Mucosa of descending colon (tissue), 3 donors: ENCODE data around the gene TROAP. TPM values are rescaled to one million over a fixed set of nuclear protein-coding genes. Genes with fewer than 3 reads are reported as not detected.
"Not testable (repeated sequence)": the region's sequence is repeated elsewhere in the genome, so short reads cannot be mapped to it uniquely, and the experiment has no call there.

Source experiments
- ATAC-seq: fragments of 200-7000 bp; cut with Tn5 transposase; one replicate; pipeline ENCODE4 v1.9.1; 2020; ENCODE audit warnings: mild to moderate bottlenecking, moderate library complexity
- DNase-seq, 3 donors: peaks; one replicate each; pipeline ENCODE4 v3.0.0-alpha.2; 2020
- H3K36me3 ChIP-seq: fragments of 200-600 bp; one replicate; pipeline ENCODE4 v1.8.0; 2021; ENCODE audit warnings: low read depth, mild to moderate bottlenecking
- H3K4me1 ChIP-seq: fragments of 200-600 bp; one replicate; pipeline ENCODE4 v1.8.0; 2021; ENCODE audit warnings: low read depth, mild to moderate bottlenecking
- H3K4me3 ChIP-seq: fragments of 200-600 bp; one replicate; pipeline ENCODE4 v1.8.0; 2021; ENCODE audit warnings: mild to moderate bottlenecking
- H3K9me3 ChIP-seq: fragments of 200-600 bp; one replicate; pipeline ENCODE4 v1.8.0; 2021; ENCODE audit warnings: mild to moderate bottlenecking
- intact Hi-C, 2 donors: fragments of 100-400 bp; cut with DNase I in 1 of 2; cut with micrococcal nuclease in 1 of 2; formaldehyde crosslinking; loops; one replicate each; pipeline versions ENCODE4 v1.11.0 to v1.11.1; 2022; cut with DNase I, micrococcal nuclease
- total RNA-seq, 3 donors: library from RNA; stranded (reverse); fragmentation: NEBNext Ultra II Directional in 2 of 3; extraction: Animal tissue kit (Norgen Biotek cat#: 25700) in 2 of 3; gene quantifications; one replicate each; pipeline versions ENCODE4 v1.2.1 to v1.2.4, GENCODE V29; 2021 to 2023
- TF ChIP-seq, protein P1 (sequence below): fragments of 200-600 bp; IDR thresholded peaks from one replicate; pipeline ENCODE4 v1.8.0; 2022; ENCODE audit warnings: antibody characterized with exemption, mild to moderate bottlenecking
- donor health status: DM: no; HTN: no; CAD: no; lungs with moderate emphysema.
- donor health status: DM: no; HTN: no; CAD: no.
- donor health status: DM: no; HTN: yes; CAD: no.

TROAP gene
- total RNA-seq, 3 donors from 2014 or later, result 4.4 to 18.8 (median 5.8) TPM

DNA sequence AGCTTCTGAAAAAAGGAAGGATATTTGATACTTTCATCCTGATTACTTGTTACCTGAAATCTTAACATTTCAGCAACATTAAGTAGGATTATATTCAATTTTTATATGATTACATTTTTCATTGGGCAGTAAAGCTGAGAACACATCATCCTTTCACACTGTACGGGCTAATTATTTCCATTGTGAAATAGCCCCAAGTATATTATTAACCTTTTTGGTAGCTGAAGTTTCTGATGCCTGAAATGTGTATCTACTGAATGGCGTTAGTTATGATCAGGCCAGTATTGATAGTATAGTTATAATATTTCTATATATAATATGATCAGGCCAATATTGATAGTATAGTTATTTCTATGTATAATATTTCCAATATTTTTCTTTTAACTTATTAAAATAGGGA is 54.3 kb downstream of the TROAP start:
- no peaks in the 10 kb centered on the region for H3K9me3 ChIP-seq
- ATAC-seq (no peak), DNase-seq (no peak)
- intact Hi-C loops, result no loop called here
- TF ChIP-seq, protein P1, sequence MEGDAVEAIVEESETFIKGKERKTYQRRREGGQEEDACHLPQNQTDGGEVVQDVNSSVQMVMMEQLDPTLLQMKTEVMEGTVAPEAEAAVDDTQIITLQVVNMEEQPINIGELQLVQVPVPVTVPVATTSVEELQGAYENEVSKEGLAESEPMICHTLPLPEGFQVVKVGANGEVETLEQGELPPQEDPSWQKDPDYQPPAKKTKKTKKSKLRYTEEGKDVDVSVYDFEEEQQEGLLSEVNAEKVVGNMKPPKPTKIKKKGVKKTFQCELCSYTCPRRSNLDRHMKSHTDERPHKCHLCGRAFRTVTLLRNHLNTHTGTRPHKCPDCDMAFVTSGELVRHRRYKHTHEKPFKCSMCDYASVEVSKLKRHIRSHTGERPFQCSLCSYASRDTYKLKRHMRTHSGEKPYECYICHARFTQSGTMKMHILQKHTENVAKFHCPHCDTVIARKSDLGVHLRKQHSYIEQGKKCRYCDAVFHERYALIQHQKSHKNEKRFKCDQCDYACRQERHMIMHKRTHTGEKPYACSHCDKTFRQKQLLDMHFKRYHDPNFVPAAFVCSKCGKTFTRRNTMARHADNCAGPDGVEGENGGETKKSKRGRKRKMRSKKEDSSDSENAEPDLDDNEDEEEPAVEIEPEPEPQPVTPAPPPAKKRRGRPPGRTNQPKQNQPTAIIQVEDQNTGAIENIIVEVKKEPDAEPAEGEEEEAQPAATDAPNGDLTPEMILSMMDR, result no peak
- no peaks in the 10 kb centered on the region for H3K36me3 ChIP-seq
- H3K4me3 ChIP-seq, result no peak overlapping the region
- no peaks in the 10 kb centered on the region for H3K4me1 ChIP-seq

DNA sequence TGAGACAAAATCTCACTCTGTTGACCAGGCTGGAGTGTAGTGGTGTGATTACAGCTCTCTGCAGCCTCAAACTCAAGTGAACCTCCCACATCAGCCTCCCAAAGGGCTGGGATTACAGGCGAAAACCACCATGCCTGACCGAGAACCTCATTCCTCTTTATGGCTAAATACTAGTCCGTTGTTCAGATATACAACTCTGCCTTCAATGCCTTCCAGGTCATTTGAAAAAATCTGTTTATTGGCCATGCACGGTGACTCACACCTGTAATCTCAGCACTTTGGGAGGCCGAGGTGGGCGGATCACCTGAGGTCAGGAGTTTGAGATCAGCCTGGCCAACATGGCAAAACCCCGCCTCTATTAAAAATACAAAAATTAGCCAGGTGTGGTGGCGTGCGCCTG is 57.1 kb downstream of the TROAP start:
- ATAC-seq, result peak; percentile 58
- H3K9me3 ChIP-seq, DNase-seq, H3K4me3 ChIP-seq, H3K4me1 ChIP-seq, H3K36me3 ChIP-seq, intact Hi-C loops: not testable (repeated sequence)

Other genes with a start within 250 kb of the TROAP start
- under 1 TPM; 0.26 to 0.54 (median 0.46) TPM for gene DHH, start 228.5 kb upstream of the TROAP start, total RNA-seq
- 10 to 100 TPM; 46.1 to 77.4 (median 68.1) TPM for gene LMBR1L, start 212.4 kb upstream of the TROAP start, total RNA-seq
- 100 to 1,000 TPM; 391 to 679 (median 491) TPM for gene TUBA1B, start 191.9 kb upstream of the TROAP start, total RNA-seq
- gene TUBA1A, start 134.2 kb upstream of the TROAP start, total RNA-seq, result 100 to 1,000 TPM in 1 of 3 donors, 10 to 100 TPM in 2; 20.5 to 295 (median 64.4) TPM
- 100 to 1,000 TPM; 128 to 260 (median 236) TPM for gene TUBA1C, start 58.2 kb upstream of the TROAP start, total RNA-seq
- 10 to 100 TPM in 1 of 3 donors, 1 to 10 TPM in 2; 5.1 to 69.5 (median 8.6) TPM for gene PRPH, start 28.1 kb upstream of the TROAP start, total RNA-seq
- not detected for gene C1QL4, start 13.9 kb downstream of the TROAP start, total RNA-seq
- gene DNAJC22, start 23.6 kb downstream of the TROAP start, total RNA-seq, result 10 to 100 TPM in 2 of 3 donors, 1 to 10 TPM in 1; 6.7 to 45.7 (median 37.0) TPM
- 10 to 100 TPM; 15.0 to 19.8 (median 18.3) TPM for gene SPATS2, start 44.2 kb downstream of the TROAP start, total RNA-seq
- under 1 TPM in 2 of 3 donors, not detected in 1; 0.13 to 0.19 TPM for gene KCNH3, start 215.8 kb downstream of the TROAP start, total RNA-seq
- gene MCRS1, start 244.9 kb downstream of the TROAP start, total RNA-seq, result 10 to 100 TPM; 51.6 to 66.7 (median 55.9) TPM